HG03432 (cell line): ENCODE measurements around the gene HS6ST1.
A peak's percentile ranks its signal among the peaks of the same experiment; 100 is the strongest.

Experiments used
- ATAC-seq: cut with Tn5 transposase; IDR thresholded peaks from one replicate; pipeline ENCODE4 v1.9.1; 2021; ENCODE audit warnings: mild to moderate bottlenecking, moderate library complexity; ENCODE audit not compliant: unreplicated experiment

HS6ST1 gene

DNA sequence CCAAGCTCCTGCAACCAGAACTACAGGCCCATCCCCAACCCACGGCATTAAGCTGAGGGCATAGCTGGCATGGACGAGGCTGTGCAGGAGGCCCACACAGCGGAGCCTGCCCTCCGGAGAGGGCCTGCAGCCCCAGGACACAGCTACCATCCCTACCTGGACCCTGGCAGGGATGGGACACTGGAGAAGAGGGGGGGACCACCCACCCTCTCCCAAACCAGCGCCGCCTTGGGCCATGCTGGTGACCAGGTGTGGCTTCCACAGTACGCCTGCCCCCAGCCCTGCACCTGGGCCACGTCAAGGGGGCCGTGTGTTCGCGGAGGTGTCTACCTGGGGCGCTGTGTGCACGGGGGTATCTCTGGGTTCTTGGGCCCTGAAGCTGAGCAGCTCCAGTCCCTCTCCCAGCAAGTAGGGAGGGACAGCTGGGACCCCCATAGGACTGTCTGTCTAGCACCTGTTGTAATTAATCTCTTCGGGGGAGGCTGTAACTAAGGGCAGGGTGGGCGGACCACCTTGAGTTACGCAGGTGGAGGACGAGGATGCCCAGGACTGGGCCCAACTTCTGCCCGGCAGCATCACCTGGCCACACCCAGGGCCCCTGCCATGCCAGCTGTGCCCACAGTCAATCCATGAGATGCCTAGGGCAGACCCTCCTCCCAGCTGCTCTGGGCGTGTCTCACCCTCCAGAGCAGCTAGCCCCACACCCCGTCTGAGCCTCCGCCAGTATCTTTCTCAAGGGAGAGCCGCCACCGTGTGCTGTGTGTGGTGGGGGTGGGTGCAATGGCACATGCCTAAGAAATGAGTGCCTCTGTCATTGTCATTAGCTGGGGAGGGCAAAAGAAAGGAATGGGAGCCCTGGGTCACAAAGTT is 18.3 kb downstream of the HS6ST1 start:
- no peak for ATAC-seq

DNA sequence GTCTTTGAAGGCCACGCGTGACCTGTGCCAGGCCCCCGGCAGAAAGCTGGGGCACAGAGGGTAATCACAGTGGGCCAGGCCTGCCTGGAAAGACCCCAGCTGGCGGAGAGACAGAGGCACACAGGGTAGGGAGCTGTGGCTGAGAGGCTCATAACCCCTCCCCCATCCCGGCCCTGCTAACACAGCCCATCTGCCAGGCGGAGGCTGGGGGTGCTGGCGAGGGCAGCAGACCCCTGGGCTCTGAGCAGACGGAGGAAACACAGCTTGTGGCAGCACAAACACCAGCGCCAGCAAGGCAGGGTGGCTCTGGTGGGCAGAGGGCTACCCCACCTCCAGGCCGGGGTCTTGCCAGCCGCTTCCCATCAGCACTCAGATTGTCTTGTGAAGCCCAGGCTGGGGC is 19.0 kb downstream of the HS6ST1 start:
- ATAC-seq, result no peak

DNA sequence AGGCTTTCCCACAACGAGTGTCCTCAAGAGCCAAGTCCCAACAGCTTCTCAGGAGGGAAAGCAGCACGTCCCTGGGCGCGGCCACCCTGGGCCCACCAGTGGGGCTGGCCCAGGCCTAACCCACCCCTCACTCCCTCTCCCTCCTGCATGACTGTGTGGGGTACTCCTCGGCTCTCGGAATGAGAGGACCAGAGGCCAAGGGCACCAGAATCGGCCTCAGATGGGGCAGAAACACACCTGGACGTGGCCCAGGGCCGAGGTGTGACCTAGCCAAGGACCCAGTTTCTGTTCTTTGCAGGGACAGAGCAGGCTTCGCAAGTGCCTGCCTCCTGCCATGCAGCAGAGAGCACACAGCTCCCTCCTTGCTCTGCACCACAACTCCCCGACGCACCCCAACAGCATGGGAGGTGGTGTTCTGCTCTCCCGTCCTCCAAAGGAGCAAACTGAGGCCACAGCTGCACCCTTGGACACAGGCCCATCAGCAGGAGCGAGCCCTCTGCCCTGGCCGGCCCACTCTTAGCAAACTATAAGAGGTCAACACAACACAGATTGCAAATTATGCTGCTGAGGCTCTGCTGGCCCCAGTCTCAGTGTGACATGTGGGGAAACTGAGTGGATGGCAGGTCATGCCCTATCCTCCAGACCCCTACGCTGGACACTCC is 19.7 kb downstream of the HS6ST1 start:
- no peak for ATAC-seq

DNA sequence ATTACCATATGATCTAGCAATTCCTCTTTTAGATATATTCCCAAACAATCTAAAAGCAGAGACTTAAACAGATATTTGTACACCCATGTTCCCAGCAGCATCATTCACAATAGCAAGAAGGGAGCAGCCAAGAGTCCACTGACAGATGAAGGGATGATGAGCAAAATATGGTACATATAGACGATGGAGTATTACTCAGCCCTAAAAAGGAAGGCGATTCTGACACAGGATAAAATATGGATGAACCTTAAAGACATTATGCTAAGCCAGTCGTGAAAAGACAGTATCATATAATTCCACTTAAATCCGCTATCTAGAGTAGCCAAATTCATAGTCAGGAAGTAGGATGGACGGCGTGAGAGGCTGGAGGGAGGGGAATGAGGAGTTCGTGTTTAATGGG is 20.4 kb downstream of the HS6ST1 start:
- no peak for ATAC-seq

DNA sequence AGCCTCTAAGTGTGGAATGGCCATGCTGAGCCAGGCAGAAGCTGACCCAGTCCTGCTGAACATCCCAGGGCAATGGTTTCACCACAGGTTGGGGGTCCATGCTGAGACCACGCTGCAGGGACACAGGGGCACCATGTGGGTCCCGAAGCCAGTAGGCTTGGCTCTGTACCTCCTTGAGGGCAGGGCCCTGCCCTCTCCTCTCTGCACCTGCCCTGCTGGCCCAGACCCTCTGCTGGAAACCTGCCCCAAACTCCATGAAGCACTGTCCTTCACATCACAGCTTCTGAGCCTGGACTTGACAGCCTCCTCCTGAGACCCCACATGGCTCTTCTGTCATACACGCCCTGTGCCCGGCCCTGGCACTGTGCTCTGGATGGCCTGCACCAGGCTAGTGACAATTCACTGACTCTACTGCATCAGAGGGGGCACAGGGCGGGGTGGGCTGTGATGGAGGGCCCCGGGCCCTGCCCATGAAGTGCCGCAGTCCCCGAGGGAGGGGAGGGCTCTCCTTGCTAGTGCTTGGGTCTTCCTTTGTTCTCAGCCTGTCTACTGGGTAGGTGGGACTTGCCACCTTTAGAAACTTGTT is 24.7 kb downstream of the HS6ST1 start:
- ATAC-seq, result no peak

DNA sequence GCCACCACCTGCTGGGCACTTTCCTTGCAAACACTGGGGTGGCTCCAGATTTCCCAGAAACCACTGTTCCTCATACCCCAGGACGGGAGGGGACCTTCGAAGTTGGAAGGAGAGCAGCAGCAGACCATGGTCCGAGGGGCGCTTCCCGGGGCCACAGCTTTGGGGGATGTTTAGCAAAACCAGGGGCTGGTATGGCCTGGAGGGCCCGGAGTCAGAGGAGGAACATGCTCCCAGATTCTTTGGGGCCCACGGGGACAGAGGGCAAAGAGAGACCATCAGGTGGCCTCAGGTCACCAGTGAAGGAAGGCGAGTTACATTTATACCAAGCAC is 25.3 kb downstream of the HS6ST1 start:
- ATAC-seq, result no peak

DNA sequence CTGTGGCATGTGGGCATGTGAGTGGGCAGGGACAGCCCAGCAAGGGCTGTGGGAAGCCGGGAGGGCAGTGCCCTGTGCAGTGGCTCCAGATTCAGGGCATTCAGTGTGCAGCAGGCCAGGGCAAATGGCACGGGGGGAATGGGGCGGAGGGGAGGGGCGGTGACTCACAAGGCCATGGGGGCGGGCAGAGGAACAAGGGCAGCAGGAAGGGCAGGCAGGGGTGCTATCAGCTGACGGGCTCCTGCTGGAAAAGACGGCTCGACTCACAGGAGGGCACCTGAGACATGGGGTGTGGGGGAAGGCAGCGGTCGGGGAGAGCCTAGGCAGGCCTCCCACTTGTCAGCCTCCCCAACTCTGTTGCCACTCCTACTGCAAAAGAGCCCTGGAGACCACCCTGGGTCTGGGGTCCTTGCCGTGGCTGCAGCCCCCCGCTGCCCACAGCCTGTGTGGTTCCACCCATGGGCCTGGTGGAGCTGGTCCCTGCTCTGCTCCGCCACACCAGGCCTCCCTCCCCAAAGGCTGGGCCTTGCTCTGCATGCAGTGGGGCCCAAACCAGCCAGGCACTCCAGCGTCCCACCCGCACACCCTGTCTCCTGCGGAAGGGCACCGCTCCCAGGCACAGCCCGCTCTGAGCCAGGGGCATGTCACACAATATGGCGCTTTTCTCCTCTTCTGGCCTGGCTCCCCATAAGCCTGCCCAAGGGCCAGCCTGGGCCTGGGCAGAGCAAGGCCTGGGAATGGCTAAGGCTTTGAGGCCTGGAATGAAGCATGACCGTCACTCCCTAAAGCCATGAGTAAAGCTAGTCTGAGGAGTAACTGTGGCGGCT is 25.9 kb downstream of the HS6ST1 start:
- ATAC-seq, result no peak

DNA sequence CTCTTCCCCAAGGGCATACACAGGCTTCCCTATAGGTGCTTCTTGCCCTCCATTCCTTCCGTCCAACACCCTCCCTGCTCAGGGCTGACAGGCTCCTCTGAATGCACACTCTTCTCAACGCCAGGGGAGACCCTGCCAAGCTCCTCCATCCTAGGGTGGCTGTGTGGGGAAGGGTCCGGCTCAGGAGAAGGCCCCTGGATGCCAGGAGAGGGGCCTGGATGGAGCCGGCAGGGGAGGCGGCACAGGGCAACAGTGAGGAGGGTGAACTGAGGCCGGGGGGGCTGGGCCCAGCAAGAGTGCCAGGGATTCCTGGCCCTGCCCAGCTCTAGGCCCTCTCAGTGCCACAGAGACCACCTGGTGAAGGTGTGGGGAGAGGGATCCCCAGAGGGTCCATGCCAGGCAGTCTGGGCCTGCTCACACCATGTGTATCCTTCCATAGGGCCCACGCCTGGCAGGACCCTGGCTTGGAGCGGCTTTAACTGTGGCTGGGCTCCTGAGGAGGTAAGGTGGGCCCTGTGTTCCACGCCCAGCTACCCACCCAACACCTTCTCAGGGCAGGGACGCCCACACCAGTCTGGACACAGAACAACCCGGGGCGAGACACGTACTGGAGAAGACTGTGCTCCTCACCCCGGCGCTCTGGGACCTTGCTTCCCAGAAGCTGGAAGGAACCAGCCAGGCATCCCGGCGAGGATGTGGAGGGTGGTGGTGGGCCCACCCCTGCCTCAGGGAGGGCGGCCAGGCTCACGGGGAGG is 26.6 kb downstream of the HS6ST1 start:
- ATAC-seq, result no peak

DNA sequence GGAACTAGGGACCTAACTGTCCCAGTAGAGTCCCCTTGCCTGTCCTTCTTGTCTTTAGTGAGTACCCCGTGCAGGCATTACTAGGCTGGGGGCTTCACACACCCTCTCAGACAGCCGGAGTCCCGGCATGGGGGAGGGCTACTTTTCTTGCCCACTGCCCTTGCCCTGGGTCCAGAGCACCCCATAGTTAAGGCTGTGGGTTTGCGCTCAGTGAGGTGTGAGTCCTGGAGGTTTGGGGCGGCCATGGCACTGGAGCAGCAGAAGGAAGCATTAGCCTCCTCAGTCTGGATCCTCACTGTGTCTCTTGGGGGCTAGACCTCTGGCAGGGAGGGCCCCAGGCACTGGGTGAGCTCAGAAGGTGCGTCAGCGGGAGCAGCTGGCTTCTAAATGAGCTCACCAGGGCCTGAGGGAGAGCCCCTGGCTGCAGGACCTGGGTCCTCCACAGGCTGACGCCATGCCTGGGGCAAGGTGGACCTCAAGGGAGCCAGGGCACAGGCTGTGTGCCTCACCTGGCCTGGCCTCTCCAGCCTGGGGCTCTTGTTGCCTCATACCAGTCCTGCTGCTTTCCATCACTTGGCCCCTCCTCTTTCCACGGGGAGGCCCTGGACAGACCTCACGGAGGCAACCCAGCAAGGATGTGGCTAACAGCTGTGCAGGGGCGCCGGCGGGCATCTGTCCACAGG is 27.4 kb downstream of the HS6ST1 start:
- peak; percentile 54 for ATAC-seq

DNA sequence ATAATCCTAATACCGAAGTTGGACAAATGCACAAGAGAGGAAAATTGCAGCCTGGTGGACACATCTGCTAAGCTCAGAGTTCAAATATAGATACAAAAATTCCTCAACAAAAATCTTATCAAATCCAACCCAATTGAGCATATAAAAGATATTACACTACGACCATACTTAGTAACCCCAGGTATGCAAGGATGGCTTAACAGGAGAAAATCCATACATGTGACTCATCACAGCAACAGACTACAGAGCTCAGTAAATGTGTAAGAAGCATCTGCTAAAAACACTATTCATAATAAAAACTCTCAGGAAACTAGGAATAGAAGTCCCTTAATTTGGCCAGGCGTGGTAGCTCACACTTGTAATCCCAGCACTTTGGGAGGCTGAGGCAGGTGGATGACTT is 28.3 kb downstream of the HS6ST1 start:
- ATAC-seq, result no peak

DNA sequence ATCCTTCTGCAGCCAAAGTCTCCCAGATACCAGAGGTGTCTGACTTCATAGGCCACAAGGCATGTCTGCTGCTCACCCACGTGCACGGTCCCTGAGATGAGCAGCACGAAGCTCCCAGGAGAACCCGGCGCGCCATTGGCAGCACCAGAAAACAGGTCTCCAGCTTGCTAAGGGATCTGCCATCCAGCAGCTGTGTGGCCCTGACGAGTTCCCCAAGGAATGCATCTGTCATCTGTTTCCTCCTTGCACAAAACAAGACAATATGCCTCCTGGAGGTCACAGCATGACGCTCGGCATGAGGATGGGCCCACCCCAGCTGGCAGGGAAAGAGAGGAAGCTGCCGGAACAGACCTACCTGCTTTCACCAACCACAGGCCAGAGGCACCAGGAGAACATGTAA is 29.2 kb downstream of the HS6ST1 start:
- ATAC-seq, result no peak

DNA sequence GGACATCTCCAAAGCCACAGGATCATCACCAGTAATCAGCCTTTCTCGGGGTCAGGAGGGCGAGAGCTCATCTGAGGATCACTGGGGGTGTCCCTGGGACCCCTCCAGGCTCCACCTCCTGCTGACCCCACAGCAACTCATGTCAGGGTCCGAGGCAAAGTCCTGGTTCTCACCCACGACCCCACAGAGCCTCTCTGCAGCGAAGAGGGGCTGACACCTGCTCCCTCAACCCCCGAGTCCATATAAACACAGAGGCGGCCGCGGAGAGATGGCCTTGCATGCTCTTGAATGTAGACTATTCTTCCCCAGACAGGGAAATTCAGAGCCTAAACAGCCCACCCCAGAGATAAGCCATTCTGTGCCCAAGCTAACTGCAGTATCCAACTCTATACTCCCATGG is 29.9 kb downstream of the HS6ST1 start:
- ATAC-seq, result no peak

DNA sequence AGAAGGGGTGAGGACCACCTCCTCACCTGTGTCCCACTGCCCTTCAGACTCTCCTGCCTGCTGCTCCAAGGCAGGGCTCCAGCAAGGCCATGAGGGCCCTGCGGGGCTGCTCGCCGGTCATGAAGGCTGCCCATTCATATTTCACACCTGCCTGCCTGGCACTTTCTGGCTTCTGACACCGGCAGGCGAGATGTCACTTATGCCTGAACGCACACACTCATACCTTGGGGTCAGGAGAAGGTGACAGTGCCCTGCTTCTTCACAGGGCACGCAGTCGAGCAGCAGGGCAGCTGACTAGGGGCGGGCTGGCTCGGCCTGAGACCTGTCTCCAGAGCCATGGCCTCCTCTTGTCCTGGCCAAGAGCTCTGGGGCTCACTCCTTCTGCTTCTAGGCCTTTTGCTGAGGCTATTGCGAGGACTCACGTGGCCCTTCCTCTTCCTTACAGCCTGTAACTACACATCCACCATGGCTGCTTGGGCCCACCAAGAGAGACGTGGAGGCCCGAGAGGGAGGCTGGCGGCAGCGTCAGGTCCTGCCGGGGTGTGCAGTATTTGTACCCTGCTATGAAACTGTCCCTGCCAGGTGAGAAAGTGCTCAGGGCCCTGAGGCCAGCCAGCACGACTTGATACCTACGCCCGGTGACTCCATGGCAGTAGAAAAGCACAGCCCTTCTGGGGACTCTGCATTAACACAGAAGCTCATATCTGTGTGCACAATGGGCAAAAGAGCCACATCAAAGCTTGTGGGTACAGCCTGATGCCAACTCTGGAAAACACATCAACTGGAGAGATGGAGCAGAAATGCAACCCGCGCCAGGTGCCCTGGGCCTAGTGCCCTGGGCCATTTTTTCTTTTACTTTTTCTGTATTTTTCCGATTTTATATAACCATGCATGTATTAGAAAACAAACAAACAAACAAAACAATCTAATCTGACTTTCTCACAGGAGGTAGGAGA is 30.6 kb downstream of the HS6ST1 start:
- ATAC-seq, result no peak

DNA sequence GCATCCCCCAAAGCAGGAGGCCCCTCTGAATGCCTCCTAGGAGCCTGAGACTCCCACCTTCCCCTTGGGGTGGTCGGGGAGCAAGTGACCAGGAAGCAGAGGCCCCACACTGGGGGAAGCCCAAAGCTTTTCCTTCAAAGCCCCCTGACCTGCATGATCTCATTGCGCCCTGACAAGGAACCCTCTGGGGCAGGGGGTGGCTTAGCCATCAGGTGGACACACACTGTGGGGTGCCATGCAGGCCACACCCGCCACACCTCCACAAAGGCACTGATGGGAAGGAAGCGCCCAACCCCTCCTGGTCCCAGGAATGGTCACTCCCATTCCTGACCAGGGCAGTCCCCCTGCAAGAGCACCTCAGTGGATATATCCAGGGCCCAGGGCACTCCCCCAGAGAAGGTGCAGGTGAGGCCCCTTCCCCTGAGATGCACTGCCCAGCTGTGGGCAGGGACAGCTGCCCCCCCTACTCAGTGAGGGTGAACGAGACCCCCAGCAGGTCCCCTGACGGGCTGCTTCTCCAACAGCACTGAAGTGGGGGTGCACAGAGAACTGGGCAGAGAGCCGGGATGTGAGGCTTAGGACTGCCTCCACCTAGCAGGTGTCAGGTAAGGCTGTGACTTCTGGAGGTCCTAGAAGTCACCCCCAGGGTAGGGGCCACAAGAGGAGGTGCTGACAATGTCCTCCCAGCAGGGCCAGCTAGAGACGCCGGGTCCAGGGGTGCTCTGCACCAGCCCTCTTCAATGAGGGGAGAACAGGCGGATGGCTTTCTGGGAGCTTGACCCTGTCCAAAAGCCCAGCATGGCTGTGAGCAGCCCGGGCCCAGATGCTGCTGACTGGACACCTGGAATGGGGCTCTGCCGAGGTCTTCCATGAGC is 31.5 kb downstream of the HS6ST1 start:
- no peak for ATAC-seq

DNA sequence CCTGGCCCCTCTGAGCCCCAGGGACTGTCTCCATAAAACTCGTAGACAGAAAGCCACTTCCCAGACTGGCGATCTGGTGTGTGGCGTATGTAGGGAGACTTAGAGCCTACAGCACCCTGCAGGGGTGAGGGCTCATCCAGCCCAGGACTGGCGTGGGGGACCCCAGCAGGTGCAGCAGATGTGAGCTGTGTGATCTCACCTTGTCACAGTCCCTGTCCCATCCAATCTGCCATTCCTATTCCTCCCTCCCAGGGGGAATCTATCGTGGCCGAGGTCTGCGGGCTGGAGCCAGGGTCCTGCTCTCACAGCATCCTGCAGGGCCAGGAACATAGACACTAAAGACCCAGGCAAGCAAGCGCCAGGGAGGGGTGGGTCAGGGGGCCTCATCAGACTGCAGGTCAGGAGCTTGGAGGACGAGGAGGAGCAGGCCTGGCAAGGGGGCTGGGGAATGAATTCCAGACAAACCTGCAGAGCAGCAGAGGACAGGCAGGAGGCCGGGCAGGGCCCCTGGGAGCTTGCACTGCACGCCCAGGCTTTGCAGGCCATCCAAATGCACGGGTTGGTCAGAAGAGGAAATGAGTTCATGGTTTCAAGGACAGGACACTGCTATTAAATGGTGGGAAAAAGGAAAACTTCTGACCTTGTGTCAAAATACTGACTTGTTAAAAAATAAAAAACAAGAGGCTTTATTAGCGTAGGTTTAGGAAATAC is 32.5 kb downstream of the HS6ST1 start:
- ATAC-seq, result no peak

DNA sequence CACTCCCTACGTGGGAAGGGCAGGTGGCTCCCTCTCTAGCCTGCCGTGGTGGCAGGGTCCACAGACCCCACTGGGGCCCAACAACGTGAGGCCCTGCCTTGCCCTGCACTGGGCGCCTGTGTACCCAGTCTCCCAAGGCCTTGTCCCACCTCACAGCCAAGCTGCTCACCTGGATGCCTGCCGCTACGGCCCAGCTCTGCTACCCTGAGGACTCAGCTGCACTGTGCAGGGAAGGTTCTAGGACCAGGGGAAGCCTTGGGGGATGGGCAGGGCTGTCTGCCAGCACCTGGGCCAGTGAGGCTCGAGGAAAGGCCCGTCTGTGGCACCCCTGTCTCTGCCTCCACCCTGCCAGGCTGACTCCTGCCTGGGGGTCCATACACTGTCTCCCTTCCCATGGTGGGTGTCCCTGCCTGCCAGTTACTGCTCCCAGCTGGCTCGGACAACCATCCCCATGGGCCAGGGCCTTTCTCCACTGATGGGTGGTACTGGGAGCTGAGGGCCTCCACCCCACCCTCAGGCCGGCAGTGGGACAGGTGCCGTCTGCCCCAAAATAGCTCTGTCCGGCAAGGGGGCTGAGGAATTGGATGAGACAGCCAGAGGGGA is 33.2 kb downstream of the HS6ST1 start:
- ATAC-seq, result no peak

DNA sequence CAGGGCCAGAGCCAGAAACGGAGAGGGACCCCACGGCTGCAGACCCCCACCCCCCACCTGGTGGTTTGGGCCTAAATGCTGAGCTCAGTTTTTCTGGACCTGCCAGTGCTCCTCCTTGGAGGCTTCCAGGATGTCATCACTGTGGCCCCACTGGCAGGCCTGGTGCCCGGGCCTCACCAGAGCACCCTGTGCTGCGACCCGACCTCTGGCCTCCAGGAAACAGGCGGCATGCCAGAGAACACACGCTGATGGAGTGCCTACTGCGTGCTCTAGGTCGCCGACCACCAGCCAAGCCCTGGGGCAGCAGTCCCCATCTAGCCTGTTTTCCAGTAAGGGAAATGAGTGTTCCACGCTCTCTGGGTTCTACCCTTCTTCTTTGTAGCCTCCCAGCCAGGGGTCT is 33.8 kb downstream of the HS6ST1 start:
- no peak for ATAC-seq
